Right renal cortex interstitium (tissue), 3 donors: ENCODE results near the gene UBA1. TPM values are rescaled to one million over a fixed set of nuclear protein-coding genes. Genes with fewer than 3 reads are reported as not detected.
A peak's percentile ranks its signal among the peaks of the same experiment; 100 is the strongest.

Source experiments
- DNase-seq, 3 donors: peaks; one replicate each; pipeline ENCODE4 v3.0.0-alpha.2; 2013; ENCODE audit warnings: low read depth in 3 of 3, low spot score in 2 of 3
- polyA plus RNA-seq, 3 donors: library from polyadenylated mRNA; unstranded; fragments of 120-200 nt; gene quantifications; one replicate each; pipeline ENCODE4 v1.2.1, GENCODE V29; 2013; ENCODE audit not compliant: insufficient read length in 3 of 3

UBA1 gene
- polyA plus RNA-seq, 3 donors: 202 to 228 (median 217) TPM

DNA sequence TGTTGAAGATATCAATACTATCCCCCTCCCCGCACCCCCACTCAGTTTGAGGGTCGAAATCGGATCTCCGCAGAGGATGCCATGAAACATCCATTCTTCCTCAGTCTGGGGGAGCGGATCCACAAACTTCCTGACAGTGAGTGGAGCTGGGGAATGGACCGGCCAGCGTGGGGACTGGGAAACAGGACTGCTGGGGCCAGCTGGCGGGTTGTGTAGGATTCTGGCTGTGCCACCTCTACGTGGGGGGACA lies 33.6 kb downstream of the UBA1 start:
- no peak for DNase-seq

DNA sequence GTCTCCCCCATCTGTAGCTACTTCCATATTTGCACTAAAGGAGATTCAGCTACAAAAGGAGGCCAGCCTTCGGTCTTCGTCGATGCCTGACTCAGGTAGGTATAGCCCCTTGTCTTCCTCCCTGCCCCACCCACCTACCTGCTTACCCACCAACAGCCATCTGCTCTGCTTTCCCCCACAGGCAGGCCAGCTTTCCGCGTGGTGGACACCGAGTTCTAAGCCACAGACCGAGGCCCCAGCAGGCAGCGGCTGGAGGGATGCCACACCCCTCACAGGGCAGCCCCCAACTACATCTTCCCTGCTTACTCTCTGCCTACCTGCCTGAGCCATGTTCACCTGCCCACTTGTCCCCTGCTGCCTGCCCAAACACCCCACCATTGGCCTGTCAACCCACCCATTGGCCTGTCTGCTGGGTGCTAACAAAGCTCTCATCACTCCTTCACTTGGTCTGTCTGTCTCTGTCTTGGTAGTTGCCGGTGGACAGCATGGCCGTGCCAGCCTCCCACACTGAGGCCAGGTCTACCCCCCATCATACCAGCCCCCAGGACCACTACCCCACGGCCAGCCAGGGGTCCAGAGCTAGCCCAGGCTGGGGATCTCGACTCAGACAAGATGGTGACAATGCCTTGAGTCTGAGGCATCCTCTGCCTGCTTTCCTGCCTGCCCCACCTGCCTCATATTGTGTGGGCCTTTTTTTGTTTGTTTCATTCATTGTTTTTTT lies 35.1 kb downstream of the UBA1 start:
- no peak for DNase-seq

DNA sequence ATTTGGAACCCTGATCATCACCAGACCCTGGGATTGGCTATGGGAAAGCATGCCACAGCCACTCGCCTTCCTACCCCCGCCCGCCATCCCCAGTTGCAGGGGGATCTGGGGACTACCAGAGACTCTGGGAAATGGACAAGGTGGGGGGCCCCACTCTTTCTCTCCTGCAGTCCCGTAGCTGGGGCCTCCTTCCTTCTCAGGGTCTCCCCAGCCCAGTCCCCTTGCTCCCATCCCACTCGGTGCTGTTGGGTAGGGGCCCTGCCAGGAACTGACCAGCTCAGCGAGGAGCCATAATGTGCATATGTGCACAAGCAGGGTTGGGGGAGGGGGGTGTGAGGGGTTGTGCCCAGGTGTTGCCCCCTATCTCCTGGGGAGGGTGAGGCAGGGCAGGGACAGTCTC lies 35.8 kb downstream of the UBA1 start:
- no peak for DNase-seq

DNA sequence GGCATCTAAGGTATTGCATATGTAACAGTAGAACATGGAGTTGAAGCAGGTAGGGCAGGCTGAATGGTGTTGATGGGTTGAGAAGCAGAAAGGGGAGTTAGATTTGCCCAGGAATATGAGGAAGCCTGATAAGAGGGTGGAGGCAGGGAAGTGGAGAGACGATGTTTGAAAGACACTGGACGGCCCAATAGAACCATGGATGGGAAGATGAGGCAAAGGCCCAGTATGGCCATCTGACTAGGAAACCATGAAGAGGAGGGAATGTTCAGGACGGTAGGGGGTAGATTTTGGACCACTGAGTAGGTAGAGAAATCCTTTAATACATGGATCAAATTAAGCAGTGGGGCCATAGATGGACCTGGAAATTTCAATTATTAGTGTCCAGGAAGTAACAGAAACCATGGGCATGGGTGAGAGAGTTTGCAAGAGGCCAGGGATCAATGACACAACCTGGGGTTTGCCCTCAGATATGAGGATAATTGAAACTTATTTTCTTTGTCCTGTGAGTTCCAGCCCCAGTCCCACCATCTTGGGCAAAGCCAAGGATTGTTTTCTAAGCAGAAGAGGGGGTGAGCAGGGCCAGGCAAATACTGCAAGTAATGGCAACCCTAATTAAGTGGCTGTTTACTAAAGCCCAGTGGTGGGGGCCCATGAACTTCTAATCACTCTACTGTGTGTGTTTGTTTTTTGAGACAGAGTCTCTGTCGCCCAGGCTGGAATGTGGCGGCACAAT lies 36.7 kb downstream of the UBA1 start:
- DNase-seq: no peak

DNA sequence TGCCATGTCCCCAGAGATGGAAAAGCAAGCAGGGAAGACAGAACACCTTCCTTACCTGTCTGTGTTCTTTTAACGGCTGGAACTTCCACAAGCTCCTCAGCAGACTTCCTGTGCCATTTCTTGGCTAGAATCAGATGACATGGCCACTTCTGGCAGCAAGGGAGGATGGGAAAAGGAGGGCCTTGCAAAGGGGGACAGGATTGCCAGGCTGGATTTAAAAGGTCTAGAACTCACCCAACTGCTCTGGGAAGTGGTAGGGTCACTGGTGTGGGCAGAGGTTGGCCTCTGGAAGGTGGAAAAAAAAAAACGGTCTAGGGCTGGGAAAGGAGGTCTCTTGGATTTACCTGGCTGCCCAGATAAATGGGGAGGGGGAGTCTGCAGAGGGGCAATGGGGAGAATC lies 37.5 kb downstream of the UBA1 start:
- no peak for DNase-seq

DNA sequence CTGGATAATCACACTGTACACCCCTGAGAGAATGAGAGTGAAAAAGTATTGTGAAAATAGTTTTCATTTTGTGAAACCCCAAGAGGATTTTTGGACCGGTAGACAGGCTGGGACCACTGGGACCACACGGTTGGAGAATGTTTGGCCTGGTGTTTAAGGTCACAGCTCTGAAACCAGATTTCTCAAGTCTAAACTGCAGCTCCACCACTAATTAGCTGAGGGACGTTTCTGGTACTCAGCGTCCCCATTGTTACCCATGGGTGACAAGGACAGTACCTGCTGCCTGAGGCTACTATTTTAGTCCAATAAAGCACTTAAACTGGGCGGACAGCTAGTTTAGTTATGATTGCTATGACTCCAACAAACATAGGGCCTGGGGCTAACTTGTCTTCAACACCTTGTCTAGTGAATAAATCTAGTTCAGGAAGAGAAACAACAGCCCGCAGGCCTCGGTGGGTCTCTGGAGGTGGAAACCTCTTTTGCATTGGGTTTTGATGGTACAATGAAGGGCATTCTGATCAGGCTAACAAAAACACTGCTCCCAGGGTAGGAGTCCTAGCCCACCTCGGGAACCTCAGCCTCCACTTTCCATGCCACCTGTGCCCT lies 38.7 kb downstream of the UBA1 start:
- DNase-seq: no peak

DNA sequence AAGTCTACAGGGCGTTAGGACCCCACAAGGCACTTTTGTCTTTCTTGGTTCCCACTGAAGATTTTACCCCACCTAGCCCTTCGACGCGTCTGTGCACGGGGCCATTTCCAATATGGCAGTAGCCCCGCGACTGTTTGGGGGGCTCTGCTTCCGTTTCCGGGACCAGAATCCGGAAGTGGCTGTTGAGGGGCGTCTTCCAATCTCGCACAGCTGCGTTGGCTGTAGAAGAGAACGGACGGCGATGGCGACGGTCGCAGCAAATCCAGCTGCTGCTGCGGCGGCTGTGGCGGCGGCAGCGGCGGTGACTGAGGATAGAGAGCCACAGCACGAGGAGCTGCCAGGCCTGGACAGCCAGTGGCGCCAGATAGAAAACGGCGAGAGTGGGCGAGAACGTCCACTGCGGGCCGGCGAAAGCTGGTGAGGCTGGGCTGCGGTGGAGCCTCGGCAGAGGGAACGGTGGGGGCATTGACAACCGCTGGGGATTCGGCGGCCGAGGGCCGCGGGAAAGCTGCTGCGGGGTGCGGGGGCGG lies 39.2 kb downstream of the UBA1 start, which contains the start of gene USP11:
Gene USP11, plus strand, starts transcription at position 207 of the 530 bp plus-strand sequence. Its CDS starts 35 bp downstream, at position 242.
- no peak for DNase-seq

DNA sequence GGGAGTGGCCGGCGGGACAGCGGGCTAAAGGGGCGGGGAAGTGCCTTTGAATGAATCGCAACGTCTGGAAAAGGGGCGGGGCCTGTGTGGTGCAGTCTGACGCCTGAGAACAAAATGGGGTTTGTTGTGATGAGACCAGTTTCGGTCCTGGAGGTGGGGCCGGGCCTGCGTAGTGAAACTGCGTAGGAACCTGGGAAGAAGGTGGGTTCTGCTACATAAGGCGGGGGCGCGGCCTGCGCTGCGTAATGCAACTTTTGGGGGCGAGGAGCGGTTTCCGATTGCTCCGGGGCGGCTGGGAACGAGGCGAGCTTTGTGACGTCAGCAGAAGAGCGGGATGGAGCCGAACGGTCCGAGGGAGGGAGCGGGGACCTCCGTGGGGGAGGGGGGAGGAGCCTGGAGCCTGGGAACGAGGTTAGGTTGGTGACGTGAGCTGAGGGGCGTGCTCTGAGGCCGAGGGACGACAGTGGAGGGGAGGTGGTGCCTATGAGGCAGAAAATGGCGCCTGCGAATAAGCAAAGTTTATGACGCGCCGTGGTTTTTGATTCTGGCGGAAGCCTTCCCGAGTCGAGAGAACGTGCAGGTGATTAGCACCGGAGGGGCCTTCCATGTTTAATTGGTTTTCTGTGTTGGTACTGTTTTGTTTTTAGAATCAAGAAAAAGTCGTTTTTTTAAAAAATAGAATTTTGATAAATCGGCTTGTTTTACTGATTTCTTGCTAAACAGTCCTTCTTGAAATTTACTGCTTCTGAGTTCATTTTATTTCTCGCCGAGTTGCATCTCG lies 39.9 kb downstream of the UBA1 start:
- peak in 2 of 3 donors; percentile 72 to 88 for DNase-seq

DNA sequence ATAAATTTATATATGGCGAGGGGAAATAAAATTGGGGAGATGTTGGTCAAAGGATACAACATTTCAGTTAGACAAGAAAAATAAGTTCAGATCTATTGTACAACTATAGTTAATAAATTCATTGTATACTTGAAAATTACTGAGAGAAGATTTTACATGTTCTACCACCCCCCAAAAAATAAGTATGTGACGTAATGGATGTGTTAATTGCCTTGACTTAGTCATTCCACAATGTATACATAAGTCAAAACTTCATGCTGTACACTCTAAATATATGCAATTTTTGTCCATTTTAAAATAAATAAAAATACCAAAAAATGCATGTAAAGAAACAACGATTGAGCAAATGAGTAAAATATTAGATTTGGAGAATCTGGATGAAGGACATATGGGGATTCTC lies 41.0 kb downstream of the UBA1 start:
- DNase-seq: no peak

DNA sequence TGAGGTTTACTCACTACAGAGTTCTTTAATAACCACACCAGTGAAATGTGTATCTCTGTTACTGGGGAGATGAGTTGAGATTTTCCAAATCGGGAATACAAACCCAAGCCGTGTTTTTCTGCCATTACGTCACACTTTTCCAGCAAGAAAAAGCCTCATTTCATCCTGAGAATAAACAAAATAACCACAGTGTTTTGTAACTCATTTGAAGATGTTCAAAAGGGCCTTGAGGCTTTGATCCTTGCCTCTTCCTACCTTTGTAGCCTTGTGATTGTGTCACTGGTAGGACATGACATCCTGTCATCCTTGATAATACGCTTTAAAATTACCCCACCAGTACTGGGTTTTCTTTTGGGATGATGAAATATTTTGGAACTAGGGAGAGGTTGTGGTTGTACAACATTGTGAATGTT lies 42.1 kb downstream of the UBA1 start:
- no peak for DNase-seq

DNA sequence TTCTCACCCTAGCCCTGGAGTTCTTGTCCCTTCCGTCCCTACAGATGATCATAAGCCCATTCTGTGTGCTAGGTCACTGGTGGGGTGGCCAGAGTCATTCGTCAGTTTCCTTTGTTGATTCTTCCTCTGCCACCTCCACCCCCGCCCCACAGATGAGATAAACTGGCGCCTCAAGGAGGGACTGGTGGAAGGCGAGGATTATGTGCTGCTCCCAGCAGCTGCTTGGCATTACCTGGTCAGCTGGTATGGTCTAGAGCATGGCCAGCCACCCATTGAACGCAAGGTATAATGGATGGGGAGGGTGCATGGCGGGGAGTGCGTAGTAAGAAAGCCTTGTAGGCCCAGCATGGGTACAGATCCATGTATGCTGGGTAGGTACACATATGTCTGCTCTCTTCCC lies 45.6 kb downstream of the UBA1 start:
- DNase-seq: no peak

DNA sequence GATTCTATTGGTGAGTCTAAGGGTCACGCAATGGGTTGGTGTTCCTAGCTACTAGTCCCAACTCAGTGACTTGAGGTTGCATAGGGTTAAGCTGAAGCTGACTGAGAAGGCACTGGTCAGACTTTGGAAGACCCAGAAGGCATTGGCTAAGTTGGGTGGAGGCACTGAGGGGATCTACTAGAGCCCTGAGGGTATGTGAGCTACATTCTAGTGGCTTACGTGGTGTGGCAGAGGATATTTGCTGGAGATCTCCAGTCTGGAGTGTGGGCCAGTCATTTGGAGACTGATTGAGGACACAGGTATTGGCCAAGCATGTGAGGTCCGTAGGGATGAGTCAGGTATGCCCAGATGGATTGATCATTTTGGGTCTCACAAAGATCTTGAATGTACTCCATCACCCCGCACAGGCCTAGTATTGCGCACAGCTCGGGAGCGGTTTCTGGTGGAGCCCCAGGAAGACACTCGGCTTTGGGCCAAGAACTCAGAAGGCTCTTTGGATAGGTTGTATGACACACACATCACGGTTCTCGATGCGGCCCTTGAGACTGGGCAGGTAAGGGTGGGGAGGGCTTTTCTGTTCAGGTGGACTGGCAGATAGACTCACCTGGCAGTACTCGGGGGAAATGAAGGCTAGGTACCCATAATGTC lies 46.4 kb downstream of the UBA1 start:
- DNase-seq: no peak

DNA sequence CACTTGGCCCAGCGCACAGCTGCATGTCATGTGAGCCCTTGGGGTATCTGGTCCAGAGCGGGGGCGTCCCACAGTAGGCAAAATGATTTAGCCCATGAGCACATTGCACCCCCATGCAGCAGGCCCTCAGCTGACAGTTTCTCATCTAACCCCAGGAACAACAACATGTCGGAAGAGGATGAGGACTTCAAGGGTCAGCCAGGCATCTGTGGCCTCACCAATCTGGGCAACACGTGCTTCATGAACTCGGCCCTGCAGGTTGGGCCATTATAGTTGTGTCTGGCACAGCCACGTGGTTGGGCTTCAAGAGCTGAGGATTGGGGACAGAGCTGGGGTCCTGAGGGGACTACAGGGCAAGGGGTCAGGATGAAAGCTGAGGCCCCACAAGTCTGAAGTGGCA lies 47.0 kb downstream of the UBA1 start:
- DNase-seq: no peak

DNA sequence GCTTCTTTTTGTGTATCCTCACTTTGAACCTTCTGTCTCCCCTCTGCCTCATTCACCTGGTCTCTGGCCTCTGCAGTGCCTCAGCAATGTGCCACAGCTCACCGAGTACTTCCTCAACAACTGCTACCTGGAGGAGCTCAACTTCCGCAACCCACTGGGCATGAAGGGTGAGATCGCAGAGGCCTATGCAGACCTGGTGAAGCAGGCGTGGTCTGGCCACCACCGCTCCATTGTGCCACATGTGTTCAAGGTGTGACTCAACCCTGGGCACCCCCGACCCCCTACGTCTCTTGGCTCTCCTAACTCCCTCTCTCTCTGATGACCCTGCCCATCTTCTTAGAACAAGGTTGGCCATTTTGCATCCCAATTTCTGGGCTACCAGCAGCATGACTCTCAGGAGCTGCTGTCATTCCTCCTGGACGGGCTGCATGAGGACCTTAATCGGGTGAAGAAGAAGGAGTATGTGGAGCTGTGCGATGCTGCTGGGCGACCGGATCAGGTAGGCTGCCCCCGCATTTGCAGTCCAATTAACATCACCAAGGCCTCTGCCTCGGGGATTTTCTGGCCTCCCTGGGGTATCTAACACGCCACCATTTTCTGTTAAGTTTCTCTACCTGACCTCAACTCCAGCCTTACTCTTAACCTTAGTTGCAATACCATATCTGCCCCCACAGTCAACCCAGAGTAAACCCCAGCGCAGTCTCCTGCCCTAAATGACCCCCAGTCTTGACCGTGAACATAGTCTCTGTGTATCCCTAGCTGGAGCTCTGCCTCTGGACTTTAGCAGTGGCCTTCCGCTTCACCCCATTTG lies 47.8 kb downstream of the UBA1 start:
- no peak for DNase-seq

DNA sequence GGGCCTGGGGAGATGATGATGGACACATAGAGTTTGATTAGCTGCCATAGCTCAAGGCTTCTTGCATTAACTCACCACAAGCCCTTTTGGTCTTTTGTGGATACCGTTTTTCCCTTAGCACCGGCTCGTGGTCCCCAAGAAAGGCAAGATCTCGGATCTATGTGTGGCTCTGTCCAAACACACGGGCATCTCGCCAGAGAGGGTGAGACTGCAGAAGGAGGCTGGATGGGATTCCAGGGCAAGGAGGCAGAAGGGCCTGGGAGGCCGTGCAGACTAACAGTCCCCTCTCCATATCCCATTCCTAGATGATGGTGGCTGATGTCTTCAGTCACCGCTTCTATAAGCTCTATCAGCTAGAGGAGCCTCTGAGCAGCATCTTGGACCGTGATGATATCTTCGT lies 48.7 kb downstream of the UBA1 start:
- DNase-seq: no peak

DNA sequence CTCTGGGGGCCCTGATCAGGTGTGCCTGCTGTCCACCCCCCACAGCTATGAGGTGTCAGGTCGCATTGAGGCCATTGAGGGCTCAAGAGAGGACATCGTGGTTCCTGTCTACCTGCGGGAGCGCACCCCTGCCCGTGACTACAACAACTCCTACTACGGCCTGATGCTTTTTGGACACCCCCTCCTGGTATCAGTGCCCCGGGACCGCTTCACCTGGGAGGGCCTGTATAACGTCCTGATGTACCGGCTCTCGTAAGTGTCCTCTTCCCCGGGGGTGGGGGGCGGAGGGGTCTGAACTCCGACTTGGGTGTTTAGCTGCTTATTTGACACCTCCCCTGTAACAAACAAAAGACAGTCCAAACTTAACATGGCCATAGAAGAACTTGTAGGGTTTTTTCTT lies 49.7 kb downstream of the UBA1 start:
- DNase-seq: no peak

DNA sequence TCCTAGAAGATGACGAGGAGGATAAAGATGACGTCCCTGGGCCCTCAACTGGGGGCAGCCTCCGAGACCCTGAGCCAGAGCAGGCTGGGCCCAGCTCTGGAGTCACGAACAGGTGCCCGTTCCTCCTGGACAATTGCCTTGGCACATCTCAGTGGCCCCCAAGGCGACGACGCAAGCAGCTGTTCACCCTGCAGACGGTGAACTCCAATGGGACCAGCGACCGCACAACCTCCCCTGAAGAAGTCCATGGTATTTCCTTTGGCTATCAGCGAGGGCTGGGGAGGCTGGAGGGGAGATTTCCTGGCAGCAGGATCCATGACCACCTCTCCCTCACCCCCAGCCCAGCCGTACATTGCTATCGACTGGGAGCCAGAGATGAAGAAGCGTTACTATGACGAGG lies 51.0 kb downstream of the UBA1 start:
- no peak for DNase-seq

DNA sequence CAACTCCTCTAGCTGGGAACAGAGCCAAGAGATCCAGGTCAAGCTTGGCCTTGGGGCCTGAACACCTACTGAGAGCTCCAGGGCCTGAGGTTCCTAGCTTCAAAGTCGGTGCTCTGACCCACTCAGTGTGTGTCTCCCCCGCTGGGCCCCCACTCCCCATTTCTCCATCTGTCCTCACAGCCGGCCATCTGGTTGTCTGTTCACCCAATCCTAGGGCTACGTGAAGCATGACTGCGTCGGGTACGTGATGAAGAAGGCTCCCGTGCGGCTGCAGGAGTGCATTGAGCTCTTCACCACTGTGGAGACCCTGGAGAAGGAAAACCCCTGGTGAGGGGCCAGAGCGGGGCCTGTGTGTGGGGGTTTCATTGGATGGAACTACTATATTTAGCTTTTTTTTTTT lies 51.5 kb downstream of the UBA1 start:
- no peak for DNase-seq

DNA sequence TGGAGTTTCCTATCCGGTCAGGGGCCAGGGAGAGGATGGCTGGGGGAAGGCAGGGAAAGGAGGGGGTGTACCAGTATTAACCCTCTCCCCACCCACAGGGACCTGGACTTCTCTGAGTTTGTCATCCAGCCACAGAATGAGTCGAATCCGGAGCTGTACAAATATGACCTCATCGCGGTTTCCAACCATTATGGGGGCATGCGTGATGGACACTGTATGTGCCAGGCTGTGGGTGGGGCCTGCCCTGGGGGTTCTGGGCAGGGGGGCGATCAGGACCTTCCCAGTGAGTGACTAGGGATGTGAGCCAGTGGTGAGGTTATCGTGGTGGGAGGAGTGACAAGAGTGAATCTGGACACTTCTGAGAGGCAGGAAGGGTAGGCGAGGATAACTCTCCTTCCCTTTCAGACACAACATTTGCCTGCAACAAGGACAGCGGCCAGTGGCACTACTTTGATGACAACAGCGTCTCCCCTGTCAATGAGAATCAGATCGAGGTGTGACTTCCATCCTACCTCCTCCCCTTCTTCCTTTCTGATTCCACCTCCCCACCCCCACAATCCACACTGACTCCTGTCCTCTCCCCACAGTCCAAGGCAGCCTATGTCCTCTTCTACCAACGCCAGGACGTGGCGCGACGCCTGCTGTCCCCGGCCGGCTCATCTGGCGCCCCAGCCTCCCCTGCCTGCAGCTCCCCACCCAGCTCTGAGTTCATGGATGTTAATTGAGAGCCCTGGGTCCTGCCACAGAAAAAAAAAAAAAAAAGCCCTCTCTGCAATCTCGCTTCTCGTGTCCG lies 53.8 kb downstream of the UBA1 start:
- no peak for DNase-seq
